HG03045 (cell line): ENCODE results near the gene ANK3.

Experiments used
- ATAC-seq: cut with Tn5 transposase; IDR thresholded peaks from one replicate; pipeline ENCODE4 v1.9.1; 2021; ENCODE audit warnings: mild to moderate bottlenecking, moderate library complexity; ENCODE audit not compliant: unreplicated experiment

Gene ANK3

DNA sequence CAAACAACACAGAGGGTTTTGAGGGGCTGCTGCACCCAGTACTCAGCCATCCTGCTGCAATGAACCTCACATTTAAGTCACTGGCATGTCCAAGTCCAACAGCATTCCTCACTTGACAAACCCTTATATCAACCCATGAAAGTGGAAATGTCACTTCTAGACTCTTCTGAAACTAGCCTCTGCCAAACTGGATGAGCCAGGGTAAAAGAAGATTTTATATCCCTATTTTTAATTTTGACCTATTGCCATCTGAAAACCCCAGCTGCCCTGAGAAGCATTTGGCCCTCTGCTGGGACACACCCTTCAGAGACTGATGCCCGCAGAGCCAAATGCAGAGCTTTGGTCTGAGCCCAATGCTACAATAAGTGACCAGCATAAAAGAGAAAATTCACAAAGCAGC, 201.1 kb downstream of the ANK3 start:
- ATAC-seq = no peak

DNA sequence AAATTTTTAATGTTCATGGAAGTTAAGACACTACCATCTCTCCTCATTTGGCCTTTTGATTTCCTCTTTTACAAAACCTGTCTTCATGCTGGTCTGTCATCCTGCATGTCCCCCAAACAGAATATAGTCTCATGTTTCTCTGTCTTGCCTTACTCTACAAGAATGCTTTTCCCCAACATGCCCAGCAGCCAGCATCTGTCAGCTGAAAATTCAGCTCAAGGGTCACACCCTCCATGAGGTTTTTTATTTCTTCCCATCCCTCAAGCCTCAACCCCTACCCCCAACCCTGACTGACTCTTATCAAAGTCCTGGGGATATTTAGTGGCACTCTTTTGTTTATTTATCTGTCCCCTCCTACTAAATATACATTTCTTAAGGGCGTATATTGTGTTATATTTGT, 202.0 kb downstream of the ANK3 start:
- ATAC-seq = no peak

DNA sequence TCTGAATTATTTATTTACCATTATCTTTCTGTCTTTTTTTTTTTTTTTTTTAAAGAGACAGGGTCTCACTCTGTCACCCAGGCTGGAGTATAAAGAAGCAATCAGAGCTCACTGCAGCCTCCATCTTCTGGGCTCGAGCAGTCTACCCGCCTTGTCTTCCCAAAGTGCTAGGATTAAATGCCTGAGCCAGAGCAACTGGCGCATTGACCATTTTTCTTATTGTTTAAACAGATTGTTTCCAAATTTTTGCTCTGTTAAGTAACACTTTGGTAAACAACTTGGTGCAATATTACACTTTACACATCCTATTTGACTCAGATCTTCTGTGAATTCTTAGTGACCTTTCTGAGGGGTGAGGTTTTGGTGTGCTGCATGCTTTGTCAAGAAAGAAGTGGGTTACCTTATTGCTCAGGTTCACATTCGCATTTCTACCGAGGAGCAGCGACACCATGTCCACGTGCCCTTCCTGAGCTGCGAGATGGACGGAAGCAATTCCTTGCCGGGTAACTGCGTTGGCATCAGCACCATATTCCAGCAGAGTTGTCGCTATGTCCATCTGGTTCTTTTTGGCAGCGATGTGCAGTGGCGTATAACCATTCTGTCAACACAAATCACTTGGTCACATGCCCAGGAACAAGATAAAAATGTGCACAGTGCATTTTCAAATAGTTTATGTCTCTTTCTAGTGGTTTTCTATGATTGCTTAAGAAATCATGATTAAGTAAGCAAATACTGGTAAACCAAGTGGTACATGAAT, 203.2 kb downstream of the ANK3 start:
- no peak for ATAC-seq

DNA sequence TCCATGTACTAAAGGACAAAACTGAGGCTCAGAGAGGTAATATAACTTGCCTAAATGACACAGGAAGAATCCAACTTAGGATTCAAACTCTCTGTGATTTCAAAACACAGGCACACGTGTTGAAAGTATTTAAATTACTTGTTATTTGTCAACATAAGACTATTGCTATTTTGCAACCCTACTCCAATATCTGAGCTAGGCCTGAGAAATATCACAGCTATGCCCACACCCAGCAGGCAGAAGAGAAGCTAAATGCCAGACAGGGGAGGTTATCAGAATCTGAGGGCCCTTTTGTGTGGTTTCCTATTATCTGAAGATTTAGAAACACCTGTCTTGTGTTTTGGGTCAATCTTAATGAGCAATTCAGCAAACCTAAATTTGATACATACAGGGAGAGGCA, 204.3 kb downstream of the ANK3 start:
- ATAC-seq = no peak

DNA sequence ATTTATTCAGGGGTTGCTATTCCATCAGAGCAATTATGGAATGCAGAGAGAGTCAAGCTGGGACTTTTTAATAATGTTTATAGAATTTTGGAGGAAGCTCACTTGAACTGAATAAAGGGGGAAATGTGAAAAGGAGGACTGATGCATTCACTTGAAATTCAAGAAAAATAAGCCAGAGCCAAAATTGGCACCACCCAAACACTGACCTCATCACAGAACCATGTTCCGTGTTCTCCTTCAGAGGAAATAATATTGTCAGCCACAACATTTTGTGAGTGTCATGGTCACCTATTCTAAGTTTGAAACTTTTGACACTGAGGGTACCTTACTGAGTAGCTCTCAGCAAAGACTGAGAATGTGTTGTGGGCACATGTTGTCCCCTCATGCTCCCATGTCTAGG, 207.0 kb downstream of the ANK3 start:
- ATAC-seq = no peak

DNA sequence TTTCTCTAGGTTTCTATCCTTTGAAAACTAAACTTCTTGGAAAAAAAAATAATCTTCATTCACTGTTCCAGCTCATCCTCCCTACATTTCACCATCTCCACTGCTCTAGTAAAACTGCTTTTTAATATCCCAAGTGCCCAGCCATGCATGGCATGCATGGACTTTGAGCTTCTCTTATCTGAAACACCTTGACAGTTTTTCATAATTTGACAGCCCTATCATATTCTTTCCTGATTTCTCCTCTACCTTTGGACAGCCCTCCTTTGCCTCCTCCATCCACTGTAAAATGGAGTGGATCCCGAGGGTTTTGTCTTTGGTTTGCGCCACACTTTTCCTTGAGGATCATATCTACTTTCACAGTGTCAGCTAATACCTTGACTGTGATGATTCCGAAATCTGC, 212.8 kb downstream of the ANK3 start:
- no peak for ATAC-seq

DNA sequence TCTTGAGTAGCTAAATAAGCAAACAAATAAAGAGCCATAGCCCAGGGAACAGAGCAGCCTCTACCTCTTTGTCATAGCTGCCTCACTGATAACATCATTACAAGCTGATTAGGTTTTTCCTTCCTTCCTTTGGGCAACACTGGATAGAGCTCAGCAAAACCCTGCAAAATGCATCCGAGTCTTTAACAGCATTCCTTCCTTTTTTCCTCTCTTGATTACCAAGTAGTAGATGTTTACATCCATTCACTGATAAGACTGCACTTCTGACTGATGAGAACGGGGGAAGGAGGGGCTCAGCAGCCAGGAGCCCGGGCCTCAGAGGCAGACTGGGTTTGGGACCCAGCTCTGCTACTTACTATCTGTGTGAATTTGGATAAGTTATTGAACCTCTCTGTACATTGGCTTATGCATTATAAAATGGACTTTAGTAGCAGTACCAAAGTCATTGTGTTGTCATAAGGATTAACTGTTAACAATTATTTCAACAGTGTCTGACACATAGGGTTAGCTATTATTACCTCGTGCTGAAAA, 214.2 kb downstream of the ANK3 start:
- no peak for ATAC-seq

DNA sequence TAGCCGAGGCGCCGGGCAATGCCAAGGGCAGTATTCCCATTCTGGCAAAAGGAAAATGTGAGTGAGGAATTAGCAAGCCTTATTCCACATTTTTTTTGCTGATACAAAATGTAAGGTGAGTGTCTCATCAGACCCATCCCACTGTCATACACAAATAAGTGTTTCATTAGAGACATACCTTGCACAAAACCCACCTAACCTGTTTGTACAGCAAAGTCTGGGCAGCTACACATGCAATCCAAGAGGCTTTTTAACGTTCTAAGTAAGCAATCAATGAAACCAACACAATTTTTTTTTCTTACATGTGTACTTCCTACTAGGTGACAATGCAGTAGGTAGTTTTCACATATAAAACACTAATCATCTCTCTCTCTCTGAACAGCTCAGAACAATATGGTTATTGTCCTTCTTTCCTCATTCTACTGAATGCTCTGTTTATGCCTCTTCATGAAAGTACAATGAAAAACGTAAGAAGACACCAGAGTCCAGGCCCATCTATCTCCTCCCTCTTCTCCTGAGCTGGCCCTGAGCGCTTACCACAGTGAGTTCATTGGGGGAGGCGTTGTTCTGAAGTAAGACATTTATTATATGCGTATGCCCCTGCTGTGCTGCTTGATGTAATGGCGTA, 217.2 kb downstream of the ANK3 start:
- no peak for ATAC-seq

DNA sequence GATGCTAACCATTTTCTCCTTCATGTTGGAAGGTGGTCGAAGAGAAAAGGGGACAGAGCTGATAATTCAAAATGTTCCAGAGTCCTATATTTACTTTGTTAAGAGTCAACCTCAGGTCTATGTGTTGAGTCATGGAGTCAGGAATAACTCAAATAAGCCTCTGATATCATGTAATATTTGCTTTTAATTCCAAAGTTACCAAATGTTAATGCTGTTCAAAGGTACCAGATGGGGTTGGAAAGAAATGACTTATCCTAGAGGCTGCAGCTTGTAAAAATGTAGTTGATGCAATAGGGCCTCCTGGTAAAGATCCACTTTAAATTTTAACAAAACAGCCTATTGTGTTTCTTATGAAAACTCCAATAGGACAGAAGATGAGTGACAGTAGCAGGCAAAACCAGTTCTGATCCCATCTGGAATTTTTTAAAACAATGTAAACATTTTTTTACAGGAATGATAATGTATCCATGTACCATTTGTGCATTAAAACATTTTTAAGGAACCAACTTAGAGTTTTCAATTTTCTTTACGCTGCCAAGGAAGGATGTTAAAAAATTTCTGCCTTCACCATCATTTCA, 218.2 kb downstream of the ANK3 start:
- ATAC-seq = no peak

DNA sequence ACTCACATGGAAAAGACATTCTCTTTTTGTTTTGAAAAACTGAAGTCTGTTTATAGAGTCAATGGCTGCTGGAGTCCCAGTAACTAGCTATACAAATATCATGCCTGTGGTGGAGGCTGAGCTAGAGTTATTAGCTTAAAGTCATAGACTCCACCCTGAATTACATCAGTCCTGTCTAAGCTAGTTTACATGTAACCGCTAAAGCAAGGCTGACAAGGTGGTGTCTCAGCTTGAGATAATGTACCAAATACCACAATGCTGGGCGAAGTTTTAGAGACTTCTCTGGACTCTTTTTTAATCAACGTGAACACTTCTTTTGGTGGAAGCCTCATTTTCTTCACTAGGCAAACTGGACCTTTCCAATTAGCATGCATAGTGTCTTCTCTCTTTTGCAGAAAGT, 219.4 kb downstream of the ANK3 start:
- no peak for ATAC-seq

DNA sequence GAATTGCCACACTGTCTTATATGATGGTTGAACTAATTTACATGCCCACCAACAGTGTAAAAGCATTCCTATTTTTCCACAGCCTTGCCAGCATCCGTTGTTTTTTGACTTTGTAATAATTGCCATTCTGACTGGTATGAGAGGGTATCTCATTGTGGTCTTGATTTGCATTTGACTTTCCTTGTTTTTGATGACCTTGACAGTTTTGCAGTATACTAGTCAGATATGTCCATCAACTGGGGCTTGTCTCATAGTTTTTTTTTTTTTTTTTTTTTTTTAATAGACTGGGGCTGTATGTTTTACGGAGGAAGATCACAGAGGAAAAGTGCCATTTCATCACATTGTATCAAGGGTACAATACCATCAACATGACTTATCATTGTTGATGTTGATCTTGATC, 220.6 kb downstream of the ANK3 start:
- no peak for ATAC-seq

DNA sequence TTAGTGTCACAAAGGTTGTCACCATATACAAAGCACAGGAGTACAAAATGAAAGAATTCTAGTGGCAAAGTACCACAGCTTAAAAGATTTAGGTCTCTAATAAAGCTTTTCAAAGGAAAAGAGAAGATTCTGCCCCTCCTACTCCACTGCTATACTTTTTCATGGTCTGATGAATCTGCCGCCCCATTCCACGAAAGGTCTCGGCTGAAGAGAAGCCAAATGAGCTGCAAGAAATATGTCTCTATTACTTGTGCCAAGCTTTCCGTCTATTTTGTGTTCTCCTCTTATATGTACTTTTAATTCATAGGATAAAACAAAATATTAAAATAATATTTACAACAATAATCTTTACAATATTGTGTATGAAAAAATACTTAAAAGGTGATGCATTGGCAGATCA, 222.6 kb downstream of the ANK3 start:
- ATAC-seq = no peak

DNA sequence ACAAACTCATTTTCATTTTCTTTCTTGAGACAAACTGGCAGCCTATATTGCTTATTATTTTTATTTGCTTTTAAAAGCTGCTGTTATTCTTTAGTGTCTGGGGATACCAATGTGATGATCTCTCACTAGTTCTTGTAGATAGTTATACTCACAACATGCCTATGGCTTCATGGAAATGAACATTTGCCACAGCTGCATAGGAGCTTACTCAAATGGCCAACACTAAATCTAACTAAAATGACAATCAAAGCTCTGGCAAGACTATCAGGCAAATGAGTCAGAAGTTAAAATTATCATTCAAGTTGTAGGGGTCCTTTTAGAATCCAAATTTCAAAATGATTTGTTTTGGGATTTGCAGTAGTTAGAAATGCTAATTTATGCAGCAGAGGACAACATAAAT, 225.9 kb downstream of the ANK3 start:
- ATAC-seq = no peak

DNA sequence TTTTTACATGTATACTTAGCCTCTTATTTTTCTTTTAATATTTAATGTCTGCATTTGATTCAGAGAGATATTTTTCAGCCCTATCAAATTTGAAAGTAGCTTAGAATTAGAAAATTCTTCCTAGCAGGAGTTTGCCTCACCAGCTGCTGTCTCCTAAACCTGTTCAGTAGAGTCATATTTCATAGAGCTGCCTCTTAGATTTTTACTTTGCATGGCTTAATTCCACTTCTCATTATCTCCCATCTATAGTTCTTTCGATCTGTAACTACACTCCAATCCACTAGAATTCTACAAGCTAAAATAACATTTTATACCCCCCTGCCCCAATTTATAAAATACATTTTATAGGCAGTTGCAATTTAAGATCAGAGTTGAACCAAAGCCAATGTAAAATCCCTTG, 227.0 kb downstream of the ANK3 start:
- ATAC-seq = no peak

DNA sequence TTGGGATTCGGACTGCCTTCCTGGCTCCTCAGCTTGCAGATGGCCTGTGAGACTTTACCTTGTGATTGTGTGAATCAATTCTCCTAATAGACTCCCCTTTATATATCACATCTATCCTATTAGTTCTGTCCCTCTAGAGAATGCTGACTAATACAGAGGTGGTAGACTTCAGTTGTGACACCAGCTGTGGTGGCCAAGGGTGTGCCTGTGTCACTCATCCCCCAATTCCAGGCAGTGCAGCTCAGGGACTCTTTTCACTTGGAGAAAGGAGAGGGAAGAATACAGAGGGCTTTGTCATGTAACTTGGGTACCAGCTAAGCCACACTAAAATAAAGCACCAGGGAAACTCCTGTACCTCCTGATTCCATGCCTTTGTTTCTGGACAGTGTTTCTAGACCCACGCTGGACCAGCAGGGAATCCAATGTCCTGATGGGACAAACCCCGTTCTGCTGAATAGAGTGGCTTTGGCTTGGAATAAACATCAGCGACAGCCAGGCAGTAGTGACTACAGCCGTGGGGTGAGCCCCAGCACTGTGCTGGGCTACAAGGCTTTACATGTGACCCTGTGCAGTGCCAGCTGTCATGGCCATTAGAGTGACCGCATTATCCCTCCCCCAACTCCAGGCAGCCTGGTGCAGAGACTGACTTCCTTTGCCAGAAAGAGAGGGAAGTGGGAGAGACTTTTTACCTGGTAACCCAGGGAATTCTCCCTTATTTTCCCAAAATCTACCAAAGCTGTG, 233.6 kb downstream of the ANK3 start:
- no peak for ATAC-seq

DNA sequence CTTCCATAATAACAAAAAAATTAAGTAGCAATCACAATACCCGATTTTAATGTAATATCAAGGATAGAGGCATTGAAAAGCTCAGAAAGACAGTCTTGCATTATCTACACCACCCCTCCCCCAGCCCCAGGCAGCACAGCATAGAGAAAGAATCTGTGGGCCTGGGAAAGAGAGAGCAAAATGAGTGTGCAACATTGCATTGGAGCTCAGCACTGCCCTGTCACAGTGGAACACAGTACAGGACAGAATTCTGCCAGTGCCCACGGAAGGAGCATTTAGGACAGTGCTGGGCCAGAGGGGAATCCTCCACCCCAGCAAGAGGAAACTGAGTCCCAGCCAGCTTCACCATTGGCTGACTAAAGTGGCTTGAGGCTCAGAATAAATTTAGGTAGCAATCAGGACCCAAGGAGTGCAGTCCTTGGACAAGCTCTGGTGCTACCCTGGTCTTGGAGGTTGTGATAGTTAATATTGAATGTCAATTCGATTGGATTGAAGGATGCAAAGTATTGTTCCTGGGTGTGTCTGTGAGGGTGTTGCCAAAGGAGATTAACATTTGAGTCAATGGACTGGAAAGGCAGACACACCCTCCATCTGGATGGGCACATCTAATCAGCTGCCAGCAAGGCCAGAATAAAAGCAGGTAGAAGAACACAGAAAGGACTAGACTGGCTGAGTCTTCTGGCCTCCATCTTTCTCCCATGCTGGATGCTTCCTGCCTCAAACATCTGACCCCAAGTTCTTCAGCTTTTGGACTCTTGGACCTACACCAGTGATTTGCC, 234.4 kb downstream of the ANK3 start:
- no peak for ATAC-seq

DNA sequence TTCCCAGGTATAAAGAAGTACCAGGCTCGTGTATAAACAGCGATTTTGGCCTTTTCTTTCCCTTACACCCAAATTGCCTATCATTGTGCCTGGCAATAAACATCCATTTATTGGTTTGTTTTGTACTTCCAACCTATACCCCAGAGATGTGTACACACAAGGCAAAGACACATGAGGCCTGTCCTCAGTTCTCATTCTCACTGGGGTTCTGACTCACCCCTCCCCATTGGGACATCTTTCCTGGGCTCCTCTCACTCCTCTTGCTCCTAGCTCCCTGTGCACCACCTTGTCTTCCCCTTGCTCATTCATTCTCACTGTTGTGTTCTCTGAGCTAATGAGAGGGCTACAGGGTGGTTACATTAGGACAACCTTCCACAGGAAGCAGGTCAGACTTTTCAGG, 240.7 kb downstream of the ANK3 start:
- no peak for ATAC-seq

DNA sequence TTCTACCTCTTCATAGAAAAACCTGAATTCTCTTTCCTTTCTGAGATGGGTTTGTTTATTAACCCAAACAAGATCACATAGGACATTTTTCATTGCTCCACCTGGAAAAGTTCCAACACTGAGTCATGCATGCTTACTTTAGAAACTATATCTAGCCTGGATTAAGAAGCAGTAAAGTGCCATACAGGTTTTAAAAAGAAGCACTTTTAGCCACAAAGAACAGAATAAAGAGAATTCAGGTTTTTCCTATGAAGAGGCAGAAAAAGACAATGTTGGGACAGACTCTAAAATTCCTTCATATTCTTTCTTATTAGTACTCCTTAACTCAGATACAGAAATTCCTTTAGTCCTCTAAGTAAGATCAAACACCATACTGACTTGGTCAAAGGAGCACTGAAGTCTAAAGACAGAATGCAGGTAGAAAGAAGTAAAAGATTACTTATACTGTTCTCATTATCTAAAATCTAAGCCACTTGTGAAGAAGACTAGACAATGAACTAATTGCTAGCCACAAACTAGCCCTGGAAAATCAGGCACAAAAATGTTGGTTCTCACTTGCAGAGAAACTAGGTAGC, 241.3 kb downstream of the ANK3 start:
- ATAC-seq = no peak

DNA sequence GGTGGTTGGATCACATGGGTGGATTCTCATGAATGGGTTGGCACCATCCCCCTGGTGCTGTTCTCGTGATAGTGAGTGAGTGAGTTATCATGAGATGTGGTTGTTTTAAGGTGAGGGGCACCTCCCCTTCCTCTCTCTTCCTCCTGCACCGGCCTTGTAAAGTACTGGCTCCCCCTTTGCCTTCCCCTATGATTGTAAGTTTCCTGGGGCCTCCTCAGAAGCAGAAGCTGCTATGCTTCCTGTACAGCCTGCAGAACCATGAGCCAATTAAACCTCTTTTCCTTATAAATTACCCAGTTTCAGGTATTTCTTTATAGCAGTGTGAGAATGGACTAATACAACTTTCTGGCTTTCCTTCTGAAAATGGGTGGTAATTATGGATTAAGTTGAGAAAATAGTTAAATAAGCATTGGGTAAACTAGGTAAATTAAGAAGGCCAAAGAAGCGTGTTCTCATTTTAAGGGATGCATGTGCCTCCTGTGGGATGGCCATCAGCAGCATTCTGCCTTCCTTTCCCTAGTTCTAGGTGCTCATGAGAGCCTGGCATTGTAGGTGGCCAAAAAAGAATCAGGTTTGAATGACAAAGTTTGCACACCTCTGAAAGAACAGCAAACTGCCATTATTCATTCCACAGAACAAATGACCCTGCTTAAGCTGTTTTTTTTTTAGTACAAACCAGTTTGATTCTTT, 242.0 kb downstream of the ANK3 start:
- ATAC-seq = no peak

DNA sequence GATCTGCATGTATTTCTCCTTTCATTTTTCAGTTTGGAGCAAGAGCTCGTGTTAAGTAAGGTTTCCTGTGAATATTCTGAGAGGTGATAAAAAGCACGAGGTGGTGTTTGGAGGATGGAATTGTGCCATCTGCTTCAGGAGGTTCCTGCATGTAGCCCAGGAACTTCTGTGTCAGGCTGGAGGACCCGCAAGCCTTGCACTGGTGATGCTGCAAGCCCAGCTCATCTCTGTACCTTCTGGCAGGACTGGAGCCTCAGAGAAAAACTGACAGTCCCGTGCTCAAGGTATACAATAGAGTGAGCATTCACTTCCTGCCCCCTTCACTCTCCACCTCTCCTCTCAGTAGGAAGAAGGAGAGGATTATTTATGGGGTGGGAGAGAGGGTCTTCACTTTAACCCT, 242.7 kb downstream of the ANK3 start:
- no peak for ATAC-seq
